Stimulated activated naive CD8-positive, alpha-beta T cell treated with anti-CD3 and anti-CD28 coated beads, Interleukin-15, Interleukin-2, amounts not matched to agents 100 ng/mL and 50 ng/mL, for 24 hours (primary cell): ENCODE data around the gene ZFPM1.
A peak's percentile ranks its signal among the peaks of the same experiment; 100 is the strongest.
"Not testable (repeated sequence)": the region's sequence is repeated elsewhere in the genome, so short reads cannot be mapped to it uniquely, and the experiment has no call there.

ENCODE experiments used
- H3K27ac Mint-ChIP-seq: one replicate; pipeline ENCODE4 v1.8.0; 2021; ENCODE audit warnings: mild to moderate bottlenecking, mixed read lengths
- H3K27me3 Mint-ChIP-seq: one replicate; pipeline ENCODE4 v1.8.0; 2021; ENCODE audit warnings: mixed read lengths
- H3K36me3 Mint-ChIP-seq: one replicate; pipeline ENCODE4 v1.8.0; 2021; ENCODE audit warnings: low read depth, mixed read lengths
- H3K4me1 Mint-ChIP-seq: one replicate; pipeline ENCODE4 v1.8.0; 2021; ENCODE audit warnings: low read depth, mixed read lengths
- H3K4me3 Mint-ChIP-seq: one replicate; pipeline ENCODE4 v1.8.0; 2021; ENCODE audit warnings: mild to moderate bottlenecking, mixed read lengths
- H3K9me3 Mint-ChIP-seq: one replicate; pipeline ENCODE4 v1.8.0; 2021; ENCODE audit warnings: mixed read lengths

Gene ZFPM1

DNA sequence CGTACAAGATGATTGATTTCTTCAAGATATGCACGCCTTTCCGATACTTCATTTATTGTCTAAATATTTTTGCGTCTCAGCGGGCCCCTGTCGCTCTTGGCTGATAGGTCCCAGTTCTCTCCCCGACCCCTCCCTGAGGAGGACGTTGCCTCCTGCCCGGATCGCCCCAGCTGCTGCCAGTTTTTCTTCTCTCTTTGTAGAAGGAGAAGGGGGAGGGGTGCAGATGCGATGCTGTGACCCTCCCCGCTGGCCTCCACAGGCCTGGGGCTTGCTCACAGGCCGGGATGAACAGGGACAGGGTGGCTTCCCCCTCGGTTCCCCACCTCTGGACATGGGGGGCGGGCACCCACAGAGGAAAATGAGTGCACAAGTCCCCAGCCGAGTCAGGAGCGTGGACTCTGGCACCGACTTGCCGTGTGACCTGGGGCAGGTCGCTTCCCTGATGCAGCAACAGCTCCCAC is 63.6 kb downstream of the ZFPM1 start:
- H3K36me3 Mint-ChIP-seq, result peaks cover 15% of the 10 kb centered on the region
- no peak overlapping the region for H3K4me3 Mint-ChIP-seq
- no peaks in the 10 kb centered on the region for H3K4me1 Mint-ChIP-seq
- H3K27ac Mint-ChIP-seq, result no peak overlapping the region
- H3K27me3 Mint-ChIP-seq, result no peaks in the 10 kb centered on the region
- H3K9me3 Mint-ChIP-seq, result no peaks in the 10 kb centered on the region

DNA sequence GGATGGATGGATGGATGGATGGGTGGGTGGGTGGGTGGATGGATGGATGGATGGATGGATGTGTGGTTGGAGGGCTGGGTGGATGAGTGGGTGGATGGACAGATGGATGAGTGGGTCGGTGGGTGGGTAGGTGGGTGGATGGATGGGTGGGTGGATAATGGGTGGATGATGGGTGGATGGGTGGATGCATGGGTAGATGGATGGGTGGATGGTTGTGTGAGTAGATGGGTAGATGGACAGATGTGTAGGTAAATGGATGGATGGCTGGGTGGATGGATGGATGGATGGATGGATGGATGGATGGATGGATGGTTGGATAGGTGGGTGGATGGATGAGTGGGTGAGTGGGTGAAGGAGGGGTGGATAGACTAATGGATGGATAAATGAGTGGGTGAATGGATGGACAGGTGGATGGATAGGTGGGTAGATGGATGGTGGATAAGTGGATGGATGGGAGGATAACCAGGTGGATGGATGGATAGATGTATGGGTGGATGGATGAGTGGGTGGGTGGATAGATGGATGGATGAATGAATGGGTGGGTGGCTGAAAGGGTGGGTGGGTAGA is 64.2 kb downstream of the ZFPM1 start:
- not testable (repeated sequence) for H3K4me1 Mint-ChIP-seq, H3K9me3 Mint-ChIP-seq, H3K27ac Mint-ChIP-seq, H3K4me3 Mint-ChIP-seq, H3K27me3 Mint-ChIP-seq
- peaks cover 15% of the 10 kb centered on the region for H3K36me3 Mint-ChIP-seq

DNA sequence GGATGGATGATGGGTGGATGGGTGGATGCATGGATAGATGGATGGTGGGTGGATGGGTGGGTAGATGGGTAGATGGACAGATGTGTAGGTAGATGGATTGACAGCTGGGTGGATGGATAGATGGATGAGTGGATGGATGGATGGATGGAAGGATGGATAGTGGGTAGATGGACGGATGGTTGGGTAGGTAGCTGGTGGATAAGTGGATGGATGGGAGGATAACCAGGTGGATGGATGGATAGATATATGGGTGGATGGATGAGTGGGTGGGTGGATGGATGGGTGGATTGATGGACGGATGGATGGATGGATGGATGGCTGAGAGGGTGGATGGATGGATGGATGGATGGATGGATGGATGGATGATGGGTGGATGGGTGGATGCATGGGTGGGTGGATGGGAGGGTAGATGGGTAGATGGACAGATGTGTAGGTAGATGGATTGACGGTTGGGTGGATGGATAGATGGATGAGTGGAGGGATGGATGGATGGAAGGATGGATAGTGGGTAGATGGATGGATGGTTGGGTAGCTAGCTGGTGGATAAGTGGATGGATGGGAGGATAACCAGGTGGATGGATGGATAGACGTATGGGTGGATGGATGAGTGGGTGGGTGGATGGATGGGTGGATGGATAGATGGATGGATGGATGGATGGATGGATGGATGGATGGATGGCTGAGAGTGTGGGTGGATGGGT is 65.5 kb downstream of the ZFPM1 start:
- not testable (repeated sequence) for H3K4me3 Mint-ChIP-seq, H3K27ac Mint-ChIP-seq, H3K27me3 Mint-ChIP-seq, H3K4me1 Mint-ChIP-seq, H3K9me3 Mint-ChIP-seq
- H3K36me3 Mint-ChIP-seq, result peaks cover 15% of the 10 kb centered on the region

DNA sequence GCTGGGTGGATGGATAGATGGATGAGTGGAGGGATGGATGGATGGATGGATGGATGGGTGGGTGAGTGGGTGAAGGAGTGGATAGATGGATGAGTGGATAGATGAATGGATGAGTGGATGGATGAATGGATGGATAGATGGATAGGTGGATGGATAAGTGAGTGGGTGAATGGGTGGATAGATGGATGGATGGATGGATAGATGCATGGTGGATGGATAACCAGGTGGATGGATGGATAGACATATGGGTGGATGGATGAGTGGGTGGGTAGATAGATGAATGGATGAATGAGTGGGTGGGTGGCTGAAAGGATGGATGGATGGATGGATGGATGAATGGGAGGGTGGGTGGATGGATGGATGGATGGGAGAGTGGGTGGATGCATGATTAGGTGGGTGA is 66.2 kb downstream of the ZFPM1 start:
- peaks cover 15% of the 10 kb centered on the region for H3K36me3 Mint-ChIP-seq
- no peaks in the 10 kb centered on the region for H3K9me3 Mint-ChIP-seq
- H3K4me3 Mint-ChIP-seq, result no peak overlapping the region
- H3K4me1 Mint-ChIP-seq, result no peaks in the 10 kb centered on the region
- H3K27ac Mint-ChIP-seq, result peak overlapping the region; percentile 13
- no peaks in the 10 kb centered on the region for H3K27me3 Mint-ChIP-seq

DNA sequence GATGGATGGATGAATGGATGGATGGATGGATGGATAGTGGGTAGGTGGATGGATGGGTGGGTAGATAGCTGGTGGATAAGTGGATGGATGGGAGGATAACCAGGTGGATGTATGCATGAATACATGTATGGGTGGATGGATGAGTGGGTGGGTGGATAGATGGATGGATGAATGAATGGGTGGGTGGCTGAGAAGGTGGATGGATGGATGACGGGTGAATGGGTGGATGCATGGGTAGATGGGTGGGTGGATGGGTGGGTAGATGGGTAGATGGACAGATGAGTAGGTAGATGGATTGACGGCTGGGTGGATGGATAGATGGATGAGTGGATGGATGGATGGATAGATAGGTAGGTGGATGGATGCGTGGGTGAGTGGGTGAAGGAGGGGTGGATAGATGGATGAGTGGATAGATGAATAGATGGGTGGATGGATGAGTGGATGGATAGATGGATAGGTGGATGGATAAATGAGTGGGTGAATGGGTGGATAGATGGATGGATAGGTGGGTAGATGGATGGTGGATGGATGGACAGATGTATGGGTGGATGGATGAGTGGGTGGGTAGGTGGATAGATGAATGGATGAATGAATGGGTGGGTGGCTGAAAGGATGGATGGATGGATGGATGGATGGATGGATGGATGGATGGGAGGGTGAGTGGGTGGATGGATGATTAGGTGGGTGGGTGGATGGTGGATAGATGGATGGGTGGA is 67.0 kb downstream of the ZFPM1 start:
- Mint-ChIP-seq H3K4me1 (no peaks in the 10 kb centered on the region), H3K4me3 (no peak overlapping the region), H3K27me3 (no peaks in the 10 kb centered on the region), H3K36me3 (peaks cover 15% of the 10 kb centered on the region), H3K9me3 (no peaks in the 10 kb centered on the region), H3K27ac (peak overlapping the region; percentile 7)

DNA sequence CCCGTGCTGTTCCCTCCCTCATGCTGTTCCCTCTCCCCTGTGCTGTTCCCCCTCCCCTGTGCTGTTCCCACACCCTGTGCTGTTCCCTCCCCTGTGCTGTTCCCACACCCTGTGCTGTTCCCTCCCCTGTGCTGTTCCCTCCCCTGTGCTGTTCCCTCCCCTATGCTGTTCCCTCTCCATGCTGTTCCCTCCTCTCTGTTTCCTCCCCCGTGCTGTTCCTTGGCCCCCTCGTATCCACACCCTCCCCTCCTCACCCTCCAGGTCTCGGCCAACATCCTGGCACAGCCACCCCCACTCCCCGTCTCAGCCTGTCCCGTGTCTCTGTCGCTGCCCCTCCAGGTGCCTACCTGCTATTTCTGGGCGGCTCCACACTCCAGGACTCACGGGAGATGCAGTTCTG is 68.6 kb downstream of the ZFPM1 start:
- Mint-ChIP-seq H3K4me1 (peaks cover 3% of the 10 kb centered on the region), H3K9me3 (no peaks in the 10 kb centered on the region), H3K27ac (no peak overlapping the region), H3K36me3 (peaks cover 15% of the 10 kb centered on the region), H3K4me3 (no peak overlapping the region), H3K27me3 (no peaks in the 10 kb centered on the region)

DNA sequence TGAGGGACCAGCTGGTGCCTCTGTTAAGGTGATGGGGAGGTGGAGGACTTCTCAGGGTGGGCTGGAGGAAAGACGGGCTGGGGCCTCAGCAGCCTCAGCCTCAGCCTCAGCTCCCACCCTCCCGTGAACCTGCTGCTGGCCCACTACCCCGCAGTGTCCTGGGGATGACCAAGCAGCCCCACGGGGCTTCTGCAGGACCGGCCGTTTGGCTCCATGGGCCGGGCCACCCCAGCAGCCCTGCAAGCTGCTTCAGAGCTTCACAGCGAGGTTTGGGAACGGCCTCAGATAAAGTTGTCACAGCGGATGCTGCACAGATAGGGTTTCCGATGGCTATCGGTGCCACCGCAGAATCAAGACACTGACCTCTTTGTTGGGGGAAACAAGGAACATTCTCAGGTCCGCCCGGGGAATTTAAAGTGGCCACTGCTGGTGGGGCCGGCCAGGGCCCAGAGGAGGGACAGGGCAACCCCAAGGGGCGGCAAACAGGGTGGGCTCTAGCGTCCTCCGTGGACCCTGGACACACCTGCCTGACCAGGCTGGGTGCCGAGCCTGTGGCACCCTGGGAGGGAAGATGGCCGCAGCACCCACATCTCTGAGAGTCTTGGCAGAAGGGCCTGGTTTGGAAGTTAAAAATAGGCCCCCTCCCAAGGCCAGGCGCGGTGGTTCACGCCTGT is 69.3 kb downstream of the ZFPM1 start:
- Mint-ChIP-seq H3K27me3 (no peaks in the 10 kb centered on the region), H3K9me3 (no peaks in the 10 kb centered on the region), H3K4me1 (peaks cover 3% of the 10 kb centered on the region), H3K36me3 (peaks cover 15% of the 10 kb centered on the region), H3K4me3 (no peak overlapping the region), H3K27ac (no peak overlapping the region)

DNA sequence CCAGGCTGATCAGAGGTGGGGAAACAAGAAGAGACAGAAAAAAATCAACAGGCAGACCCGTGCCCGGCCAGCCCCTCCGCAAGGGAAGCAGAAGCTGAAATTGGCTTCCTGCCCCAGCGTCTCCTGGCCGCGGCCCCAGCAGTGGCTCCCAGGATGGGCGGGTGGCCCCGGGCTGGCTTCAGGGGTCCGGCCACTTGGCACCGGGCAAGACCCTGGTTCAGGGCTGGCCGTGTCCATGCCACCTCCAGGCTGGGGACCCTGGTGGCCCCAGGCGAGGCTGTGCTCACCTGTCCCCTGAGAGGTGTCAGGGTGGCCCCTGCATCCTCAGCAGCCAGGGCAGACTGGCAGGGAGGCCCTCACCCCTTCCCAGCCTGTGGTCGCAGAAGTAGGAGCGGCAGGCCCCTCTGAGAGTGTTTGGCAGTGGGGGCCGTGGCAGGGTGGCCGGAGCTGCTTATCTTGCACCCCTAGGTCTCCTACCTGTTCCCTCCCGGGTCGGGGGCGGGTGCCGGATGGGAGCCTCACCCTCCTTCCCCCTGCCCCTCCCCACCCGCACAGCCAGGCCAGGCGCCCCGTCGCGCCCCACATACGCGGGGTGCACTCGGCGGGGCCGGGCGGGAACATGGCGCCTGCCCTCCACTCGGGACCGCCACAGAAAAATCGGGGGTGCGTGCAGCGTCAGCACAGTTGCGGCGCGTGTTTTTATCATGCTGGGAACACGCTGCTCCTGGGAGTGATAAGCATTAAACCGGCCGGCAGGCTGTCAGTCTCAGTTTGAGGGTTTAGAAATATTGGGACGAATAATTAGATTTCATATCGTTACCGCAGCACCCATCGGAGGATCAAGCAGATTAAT is 70.5 kb downstream of the ZFPM1 start:
- no peaks in the 10 kb centered on the region for H3K9me3 Mint-ChIP-seq
- H3K27ac Mint-ChIP-seq, result no peak overlapping the region
- H3K4me1 Mint-ChIP-seq, result peaks cover 3% of the 10 kb centered on the region
- H3K4me3 Mint-ChIP-seq, result no peak overlapping the region
- H3K27me3 Mint-ChIP-seq, result no peaks in the 10 kb centered on the region
- peaks cover 9% of the 10 kb centered on the region for H3K36me3 Mint-ChIP-seq

DNA sequence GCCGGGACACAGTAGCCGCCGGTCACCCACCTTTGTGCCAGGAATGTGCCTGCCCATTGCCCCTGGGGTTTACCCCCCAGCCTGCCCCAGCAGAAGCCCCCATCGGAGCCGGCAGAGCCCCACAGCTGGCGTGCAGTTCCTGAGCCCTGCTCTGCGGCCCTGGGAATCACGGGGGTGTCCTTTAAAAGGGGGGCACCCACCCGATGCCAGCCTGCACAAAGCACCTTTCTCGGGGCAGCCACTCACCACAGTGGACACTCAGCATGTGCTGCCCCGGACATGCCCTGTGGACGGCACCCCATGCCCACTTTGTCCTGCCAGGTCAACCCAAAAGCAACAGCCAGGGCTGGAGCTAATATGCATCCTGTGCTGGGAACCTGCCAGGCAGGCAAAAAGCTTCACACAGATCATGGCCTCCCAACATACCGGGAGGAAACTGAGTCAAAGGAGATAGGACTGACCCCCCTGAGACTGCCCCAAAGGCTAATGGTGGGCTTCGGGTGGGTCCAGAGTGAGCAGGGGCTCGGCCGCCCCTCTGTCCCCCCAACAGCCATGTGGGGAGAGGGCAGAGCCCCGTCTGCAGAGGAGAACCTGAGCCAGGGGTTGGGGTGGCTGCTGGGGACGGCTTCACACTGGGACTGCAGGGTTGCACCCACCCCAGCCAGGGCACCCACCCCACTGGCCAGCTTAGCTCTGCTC is 71.3 kb downstream of the ZFPM1 start:
- peaks cover 3% of the 10 kb centered on the region for H3K4me1 Mint-ChIP-seq
- H3K36me3 Mint-ChIP-seq, result peaks cover 10% of the 10 kb centered on the region
- H3K27ac Mint-ChIP-seq, result no peak overlapping the region
- H3K4me3 Mint-ChIP-seq, result no peak overlapping the region
- no peaks in the 10 kb centered on the region for H3K27me3 Mint-ChIP-seq
- no peaks in the 10 kb centered on the region for H3K9me3 Mint-ChIP-seq

DNA sequence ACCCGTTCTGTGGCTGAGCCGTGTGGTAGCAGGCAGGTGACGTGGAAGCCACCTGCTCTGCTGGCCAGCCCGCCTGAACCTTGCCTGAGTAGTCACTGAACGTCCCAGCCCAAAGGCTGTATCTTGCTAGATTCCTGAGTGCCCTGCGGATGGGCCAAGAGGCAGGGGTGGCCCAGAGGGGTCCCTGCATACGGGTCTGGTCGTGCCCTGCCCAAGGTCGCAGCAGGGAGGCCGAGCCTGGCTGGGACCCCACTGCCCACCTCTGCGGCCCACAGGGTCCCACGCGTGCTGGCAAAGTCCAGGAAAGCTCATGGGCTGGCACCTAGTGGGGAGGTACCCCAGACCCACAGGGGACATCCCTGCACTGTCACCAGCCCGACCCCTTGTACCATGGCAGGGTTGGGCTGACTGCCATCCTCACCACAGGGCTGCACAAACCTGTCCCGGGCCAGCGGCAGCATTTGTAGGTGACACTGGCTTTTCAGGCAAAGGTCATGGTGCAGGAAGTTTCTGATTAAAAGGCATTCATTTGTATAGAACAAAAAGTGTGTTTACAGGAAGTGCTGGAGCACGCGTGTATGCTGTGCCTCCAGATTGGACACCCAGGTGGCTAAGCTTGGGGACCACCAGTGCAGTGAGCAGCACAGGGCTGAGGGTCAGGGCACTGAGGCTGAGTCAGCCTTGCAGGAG is 72.0 kb downstream of the ZFPM1 start:
- Mint-ChIP-seq H3K4me3 (no peak overlapping the region), H3K4me1 (peaks cover 3% of the 10 kb centered on the region), H3K27me3 (no peaks in the 10 kb centered on the region), H3K36me3 (peaks cover 8% of the 10 kb centered on the region), H3K9me3 (no peaks in the 10 kb centered on the region), H3K27ac (no peak overlapping the region)

DNA sequence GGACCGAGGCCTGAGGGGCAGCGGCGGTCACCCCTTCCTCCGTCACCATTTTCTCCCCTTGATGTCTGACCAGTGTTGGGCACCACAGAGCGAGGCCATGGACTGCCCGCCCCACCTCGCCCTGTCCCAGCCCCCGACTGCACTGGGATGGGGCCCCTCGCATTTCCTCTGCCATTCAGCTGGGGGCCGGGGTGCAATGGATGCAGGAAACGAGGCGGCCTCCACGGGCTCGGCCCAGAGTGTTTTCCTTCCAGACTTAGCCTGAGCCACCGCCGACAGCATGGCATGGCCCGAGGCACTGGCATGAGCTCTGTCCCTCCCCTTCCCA is 72.5 kb downstream of the ZFPM1 start:
- Mint-ChIP-seq H3K4me3 (no peak overlapping the region), H3K9me3 (no peaks in the 10 kb centered on the region), H3K27me3 (no peaks in the 10 kb centered on the region), H3K4me1 (peaks cover 3% of the 10 kb centered on the region), H3K27ac (no peak overlapping the region), H3K36me3 (peaks cover 5% of the 10 kb centered on the region)

DNA sequence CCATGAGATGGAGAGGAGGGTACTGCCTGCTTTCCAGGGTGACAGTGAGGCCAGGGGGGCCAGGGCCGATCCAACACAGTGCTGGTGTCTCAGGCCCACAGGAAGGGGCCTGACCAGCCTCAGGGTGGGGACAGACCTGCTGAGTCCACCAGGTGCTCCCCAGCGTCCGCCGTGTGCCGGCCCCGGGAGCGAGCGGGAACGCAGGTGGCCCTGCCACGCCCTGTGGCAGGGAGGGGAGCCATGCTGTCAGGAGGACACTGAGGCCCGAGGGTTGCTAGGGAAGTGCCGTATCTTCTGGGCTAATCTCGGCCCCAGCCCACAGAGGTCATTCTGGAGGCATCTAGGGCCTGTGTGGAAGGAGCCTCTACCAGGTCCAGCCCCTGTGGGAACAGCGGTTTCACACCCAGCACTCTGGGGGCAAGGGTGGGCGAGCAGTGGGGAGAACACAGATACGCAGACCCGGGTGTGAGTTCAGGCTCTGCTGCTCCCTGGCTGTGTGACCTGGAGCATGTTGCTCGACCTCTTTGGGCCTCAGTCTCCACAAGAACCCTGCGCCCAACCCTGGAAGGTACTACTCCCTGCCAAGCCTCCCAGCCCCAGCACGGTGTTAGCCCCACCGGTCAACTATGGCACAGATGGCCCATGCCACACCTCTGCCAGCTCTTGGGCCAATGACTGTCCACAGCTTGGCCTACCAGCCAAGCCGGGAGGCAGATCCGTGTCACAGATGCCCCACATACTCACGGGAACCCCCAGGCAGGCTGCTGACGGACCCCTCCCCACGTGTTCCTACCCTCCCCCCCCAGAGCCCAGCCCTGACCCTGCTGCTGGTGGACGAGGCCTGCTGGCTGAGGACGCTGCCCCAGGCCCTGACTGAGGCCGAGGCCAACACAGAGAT is 73.2 kb downstream of the ZFPM1 start:
- Mint-ChIP-seq H3K9me3 (no peaks in the 10 kb centered on the region), H3K4me3 (no peak overlapping the region), H3K4me1 (peaks cover 3% of the 10 kb centered on the region), H3K27ac (no peak overlapping the region), H3K36me3 (peaks cover 5% of the 10 kb centered on the region), H3K27me3 (no peaks in the 10 kb centered on the region)

DNA sequence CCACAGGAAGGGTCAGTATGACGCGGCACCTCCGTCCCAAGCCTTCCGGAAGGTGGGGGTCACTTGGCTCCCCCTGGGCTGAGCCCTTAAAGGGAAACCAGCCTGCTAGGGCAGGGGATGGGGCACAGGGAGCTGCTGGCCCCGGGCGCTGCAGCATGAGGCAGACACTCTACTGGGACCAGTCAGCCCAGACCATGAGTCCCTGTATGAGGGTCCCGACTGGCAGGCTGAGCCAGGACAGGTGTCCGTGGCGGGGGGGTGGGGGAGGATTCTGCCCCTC is 73.8 kb downstream of the ZFPM1 start:
- H3K36me3 Mint-ChIP-seq, result peaks cover 5% of the 10 kb centered on the region
- no peak overlapping the region for H3K27ac Mint-ChIP-seq
- no peaks in the 10 kb centered on the region for H3K27me3 Mint-ChIP-seq
- no peak overlapping the region for H3K4me3 Mint-ChIP-seq
- peaks cover 3% of the 10 kb centered on the region for H3K4me1 Mint-ChIP-seq
- no peaks in the 10 kb centered on the region for H3K9me3 Mint-ChIP-seq
